ENCODE measurements around the gene ENOX1. TPM values are rescaled to one million over a fixed set of nuclear protein-coding genes. Genes with fewer than 3 reads are reported as not detected.

ENOX1 gene
- total and polyA plus RNA-seq, 2 of the 8 experiments (the other 6 are each of a cell fraction or from before 2014, with no cell fraction given): 0.23 to 0.37 TPM

DNA sequence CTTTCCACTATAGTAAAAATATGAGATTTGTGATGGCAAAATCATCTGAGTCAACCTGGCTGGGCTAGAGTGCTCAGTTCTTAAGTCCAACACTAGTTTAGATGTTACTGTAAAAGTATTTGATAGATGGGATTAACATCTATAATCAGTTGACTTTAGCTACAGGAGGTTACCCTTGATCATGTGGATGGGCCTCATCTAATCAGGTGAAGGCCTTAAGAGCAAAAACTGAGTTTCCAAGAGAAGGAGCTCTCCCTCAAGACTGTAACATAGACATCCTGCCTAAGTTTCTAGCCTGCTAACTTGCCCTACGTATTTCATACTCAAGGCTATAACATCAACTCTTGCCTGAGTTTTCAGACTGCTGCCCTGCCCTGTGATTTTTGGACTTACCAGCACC is 132.8 kb downstream of the ENOX1 start (continued):
- TF ChIP-seq HDAC6 (IDR thresholded peaks at IDR 0.05; ENCODE audit: low read depth, low read length) (no peak), TAF1 (IDR thresholded peaks at IDR 0.05; ENCODE audit: low read depth, low read length) (no peak), POU5F1 (IDR thresholded peaks at IDR 0.05; ENCODE audit: low read depth, low read length) (no peak), ZNF274 (IDR thresholded peaks at IDR 0.05; ENCODE audit: borderline replicate concordance, extremely low read depth, low read length) (no peak)
- TF ChIP-seq, protein P1, sequence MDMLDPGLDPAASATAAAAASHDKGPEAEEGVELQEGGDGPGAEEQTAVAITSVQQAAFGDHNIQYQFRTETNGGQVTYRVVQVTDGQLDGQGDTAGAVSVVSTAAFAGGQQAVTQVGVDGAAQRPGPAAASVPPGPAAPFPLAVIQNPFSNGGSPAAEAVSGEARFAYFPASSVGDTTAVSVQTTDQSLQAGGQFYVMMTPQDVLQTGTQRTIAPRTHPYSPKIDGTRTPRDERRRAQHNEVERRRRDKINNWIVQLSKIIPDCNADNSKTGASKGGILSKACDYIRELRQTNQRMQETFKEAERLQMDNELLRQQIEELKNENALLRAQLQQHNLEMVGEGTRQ (IDR thresholded peaks at IDR 0.05; ENCODE audit: low read length): no peak
- TF ChIP-seq, protein P2, sequence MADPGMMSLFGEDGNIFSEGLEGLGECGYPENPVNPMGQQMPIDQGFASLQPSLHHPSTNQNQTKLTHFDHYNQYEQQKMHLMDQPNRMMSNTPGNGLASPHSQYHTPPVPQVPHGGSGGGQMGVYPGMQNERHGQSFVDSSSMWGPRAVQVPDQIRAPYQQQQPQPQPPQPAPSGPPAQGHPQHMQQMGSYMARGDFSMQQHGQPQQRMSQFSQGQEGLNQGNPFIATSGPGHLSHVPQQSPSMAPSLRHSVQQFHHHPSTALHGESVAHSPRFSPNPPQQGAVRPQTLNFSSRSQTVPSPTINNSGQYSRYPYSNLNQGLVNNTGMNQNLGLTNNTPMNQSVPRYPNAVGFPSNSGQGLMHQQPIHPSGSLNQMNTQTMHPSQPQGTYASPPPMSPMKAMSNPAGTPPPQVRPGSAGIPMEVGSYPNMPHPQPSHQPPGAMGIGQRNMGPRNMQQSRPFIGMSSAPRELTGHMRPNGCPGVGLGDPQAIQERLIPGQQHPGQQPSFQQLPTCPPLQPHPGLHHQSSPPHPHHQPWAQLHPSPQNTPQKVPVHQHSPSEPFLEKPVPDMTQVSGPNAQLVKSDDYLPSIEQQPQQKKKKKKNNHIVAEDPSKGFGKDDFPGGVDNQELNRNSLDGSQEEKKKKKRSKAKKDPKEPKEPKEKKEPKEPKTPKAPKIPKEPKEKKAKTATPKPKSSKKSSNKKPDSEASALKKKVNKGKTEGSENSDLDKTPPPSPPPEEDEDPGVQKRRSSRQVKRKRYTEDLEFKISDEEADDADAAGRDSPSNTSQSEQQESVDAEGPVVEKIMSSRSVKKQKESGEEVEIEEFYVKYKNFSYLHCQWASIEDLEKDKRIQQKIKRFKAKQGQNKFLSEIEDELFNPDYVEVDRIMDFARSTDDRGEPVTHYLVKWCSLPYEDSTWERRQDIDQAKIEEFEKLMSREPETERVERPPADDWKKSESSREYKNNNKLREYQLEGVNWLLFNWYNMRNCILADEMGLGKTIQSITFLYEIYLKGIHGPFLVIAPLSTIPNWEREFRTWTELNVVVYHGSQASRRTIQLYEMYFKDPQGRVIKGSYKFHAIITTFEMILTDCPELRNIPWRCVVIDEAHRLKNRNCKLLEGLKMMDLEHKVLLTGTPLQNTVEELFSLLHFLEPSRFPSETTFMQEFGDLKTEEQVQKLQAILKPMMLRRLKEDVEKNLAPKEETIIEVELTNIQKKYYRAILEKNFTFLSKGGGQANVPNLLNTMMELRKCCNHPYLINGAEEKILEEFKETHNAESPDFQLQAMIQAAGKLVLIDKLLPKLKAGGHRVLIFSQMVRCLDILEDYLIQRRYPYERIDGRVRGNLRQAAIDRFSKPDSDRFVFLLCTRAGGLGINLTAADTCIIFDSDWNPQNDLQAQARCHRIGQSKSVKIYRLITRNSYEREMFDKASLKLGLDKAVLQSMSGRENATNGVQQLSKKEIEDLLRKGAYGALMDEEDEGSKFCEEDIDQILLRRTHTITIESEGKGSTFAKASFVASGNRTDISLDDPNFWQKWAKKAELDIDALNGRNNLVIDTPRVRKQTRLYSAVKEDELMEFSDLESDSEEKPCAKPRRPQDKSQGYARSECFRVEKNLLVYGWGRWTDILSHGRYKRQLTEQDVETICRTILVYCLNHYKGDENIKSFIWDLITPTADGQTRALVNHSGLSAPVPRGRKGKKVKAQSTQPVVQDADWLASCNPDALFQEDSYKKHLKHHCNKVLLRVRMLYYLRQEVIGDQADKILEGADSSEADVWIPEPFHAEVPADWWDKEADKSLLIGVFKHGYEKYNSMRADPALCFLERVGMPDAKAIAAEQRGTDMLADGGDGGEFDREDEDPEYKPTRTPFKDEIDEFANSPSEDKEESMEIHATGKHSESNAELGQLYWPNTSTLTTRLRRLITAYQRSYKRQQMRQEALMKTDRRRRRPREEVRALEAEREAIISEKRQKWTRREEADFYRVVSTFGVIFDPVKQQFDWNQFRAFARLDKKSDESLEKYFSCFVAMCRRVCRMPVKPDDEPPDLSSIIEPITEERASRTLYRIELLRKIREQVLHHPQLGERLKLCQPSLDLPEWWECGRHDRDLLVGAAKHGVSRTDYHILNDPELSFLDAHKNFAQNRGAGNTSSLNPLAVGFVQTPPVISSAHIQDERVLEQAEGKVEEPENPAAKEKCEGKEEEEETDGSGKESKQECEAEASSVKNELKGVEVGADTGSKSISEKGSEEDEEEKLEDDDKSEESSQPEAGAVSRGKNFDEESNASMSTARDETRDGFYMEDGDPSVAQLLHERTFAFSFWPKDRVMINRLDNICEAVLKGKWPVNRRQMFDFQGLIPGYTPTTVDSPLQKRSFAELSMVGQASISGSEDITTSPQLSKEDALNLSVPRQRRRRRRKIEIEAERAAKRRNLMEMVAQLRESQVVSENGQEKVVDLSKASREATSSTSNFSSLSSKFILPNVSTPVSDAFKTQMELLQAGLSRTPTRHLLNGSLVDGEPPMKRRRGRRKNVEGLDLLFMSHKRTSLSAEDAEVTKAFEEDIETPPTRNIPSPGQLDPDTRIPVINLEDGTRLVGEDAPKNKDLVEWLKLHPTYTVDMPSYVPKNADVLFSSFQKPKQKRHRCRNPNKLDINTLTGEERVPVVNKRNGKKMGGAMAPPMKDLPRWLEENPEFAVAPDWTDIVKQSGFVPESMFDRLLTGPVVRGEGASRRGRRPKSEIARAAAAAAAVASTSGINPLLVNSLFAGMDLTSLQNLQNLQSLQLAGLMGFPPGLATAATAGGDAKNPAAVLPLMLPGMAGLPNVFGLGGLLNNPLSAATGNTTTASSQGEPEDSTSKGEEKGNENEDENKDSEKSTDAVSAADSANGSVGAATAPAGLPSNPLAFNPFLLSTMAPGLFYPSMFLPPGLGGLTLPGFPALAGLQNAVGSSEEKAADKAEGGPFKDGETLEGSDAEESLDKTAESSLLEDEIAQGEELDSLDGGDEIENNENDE (IDR thresholded peaks at IDR 0.05; ENCODE audit: insufficient replicate concordance, low read length): no peak

Data from H1 (cell line).